Stimulated activated CD8-positive, alpha-beta memory T cell treated with anti-CD3 and anti-CD28 coated beads, Interleukin-15, amount 100 ng/mL, for 1 hour (primary cell): Measurements from ENCODE around the gene SORCS2.

Source experiments
- DNase-seq: peaks from one replicate; pipeline ENCODE4 v3.0.0-alpha.2; 2020; ENCODE audit warnings: low read depth

SORCS2 gene

DNA sequence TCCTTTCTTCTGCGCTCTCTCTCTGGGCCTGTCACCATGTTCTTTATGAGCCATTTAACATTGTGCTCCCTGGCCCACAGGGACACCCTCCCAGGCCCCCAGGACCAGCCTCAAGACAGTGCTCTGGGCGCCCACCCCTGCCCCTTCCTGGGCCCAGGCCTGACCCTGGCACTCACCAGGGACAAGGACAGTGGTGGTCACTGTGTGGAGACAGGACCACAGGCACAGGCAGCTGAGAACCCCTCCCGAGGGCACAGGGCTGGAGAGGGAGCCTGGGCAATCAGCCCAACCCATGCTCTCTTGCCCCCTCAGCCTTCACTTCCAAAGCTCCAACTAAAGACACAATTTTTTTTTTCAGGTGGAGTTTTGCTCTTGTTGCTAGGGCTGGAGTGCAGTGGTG lies 460.6 kb downstream of the SORCS2 start:
- DNase-seq, result no peak

DNA sequence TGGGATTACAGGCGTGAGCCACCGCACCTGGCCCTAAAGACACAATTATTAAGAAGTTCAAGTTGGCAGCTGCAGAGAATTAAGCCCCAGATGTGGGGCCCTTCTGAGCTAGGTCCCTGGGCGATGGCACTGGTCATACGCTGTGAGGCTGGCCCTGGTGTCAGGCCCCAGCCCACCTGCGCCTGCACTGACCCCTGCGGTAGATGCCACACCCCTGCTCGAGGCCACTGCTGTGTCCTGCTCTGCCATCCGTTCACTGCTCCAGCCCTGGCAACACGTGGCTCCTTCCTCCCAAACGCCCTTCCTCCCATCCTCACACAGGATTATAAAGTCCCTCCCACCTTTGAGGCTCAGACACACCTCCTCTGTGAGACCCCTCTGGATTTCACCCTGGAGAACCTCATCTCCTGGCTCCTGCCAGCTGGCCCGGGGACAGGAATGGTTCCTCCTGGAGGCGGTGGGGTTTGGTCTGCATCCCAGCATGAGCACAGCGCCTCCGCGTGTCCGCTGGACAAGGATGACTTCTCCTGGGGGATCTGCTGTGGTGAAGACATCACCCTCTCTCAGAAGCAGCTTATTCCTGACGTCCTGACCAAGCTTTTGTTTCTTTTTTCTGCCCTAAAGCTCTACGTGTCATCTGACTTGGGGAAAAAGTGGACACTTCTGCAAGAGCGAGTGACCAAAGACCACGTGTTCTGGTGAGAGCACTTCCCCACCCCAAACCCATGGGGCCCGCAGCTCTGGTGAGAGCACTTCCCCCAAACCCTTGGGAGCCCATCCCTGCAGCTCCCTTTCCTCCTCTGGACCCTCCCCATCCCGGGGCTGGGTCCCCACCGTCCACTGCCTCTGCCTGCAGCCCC lies 461.4 kb downstream of the SORCS2 start:
- DNase-seq, result no peak

DNA sequence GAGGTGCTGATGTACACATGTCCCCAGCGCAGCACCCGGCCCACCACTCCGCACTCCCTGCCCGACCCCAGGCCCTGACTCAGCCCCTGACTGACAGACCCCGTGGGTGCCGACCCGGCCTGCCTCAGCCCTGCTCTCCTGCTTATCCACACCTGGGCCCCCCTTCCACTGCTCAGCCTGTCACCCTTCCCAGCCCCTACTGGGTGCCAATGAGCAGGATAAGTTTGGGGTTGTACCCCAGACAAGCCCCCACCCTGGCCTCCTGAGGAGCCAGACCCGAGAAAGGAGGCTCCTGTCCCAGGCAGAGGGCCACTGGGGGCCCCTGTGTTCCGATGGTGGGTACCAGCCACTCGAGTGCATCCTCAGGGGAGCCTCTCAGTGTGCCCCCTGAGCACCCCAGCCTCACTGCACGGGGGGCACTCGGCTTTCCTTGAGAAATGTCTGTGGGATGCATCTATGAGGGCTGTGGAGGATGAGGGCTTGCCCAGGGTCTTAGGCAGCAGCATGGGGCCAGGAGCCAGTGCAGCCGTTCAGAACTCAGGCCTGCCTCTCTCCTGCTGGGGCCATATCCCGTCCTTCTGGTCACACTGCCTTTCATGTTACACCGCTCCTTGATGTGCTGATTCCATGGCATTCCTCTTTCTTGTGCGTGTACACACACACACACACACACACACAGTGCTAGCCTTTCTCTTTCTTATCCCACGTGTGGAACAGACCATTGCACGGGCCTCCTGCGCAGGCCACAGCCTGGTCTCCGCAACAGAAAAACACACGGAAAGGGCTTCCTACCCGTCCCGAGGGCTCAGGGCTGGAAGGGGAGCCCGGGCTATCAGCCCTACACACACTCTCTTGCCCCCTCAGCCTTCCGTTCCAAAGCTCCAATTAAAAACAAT lies 462.5 kb downstream of the SORCS2 start:
- DNase-seq, result no peak

DNA sequence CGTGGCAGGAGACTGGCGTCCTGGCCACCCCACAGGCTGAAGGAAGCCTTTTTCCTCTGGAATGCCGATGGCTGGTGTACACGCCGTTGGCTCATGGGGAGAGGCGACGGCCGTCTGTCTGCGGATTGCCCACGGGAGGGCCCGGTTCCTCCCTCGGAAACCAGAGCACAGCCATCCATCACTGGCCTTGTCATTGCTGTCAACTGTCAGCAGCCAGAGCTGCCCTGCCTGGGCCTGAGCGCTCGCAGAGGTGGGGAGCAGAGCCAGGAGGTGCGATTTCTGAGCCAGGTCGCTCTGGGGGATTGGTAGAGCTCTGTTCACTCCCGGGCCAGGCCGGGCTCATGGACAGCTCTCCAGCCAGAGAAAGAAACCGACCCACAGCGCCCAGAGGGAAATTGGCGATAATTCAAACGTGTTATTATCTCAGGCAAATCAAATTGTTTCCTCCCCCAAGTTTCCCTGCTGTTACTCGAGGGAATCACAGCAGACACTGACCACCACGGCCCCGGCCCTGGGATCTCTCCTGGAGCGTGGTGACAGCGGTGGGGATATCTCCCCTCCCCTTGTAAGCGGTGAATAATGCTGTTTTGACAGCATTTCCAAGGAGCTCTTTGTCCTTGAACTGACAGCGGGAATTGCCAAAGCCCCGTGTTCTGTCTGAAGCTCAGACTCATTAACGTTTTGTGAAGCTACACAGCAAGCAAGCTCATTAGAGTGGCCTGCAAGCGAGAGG lies 463.3 kb downstream of the SORCS2 start:
- DNase-seq, result no peak

DNA sequence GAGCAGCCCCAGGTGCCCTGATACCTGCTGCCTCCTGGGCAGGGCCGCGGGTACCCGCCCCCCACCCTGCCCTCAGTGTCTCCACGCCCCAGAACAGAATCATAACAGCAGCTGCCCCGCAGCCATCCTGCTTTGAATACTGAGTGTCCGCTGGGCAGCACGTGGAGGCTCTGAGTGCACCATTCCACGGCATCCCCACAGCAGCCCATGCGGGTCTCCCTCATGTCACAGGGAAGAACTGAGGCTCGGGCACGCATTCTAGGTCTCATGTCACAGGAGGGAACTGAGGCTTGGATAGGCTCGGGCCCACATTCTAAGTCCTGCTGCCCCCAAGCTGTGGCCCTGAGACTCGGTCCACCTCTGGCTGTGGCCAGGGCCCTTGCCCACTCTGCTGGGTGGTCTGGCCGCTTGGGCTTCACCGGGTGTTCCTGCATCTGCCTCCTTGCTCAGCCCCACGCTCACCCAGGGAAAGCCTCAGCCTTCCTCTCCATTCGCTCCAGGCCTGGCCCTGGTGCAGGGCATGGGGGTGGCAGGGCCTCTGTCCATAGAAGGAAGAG lies 464.0 kb downstream of the SORCS2 start:
- no peak for DNase-seq

DNA sequence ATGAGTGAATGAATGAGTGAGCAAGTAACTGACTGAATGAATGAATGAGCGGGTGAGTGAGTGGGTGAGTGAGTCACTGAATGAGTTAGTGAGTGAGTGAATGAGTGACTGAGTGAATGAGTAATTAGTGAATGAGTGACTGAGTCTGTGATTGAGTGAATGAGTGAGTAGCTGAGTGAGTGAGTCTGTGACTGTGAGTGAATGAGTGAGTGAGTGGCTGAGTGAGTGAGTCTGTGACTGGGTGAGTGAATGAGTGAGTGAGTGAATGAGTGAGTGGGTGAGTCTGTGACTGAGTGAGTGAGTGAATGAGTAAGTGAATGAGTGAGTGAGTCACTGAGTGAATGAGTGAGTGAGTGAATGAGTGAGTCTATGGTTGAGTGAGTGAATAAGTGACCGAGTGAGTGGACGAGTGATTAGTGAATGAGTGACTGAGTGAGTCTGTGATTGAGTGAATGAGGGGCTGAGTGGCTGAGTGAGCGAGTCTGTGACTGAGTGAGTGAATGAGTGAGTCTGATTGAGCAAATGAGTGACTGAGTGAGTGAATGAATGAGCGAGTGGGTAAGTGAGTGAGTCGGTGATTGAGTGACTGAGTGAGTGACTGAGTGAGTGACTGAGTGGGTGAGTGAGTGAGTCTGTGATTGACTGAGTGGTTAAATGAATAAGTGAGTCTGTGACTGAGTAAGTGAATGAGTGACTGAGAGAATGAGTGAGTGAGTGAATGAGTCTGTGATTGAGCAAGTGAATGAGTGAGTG lies 465.4 kb downstream of the SORCS2 start:
- no peak for DNase-seq

DNA sequence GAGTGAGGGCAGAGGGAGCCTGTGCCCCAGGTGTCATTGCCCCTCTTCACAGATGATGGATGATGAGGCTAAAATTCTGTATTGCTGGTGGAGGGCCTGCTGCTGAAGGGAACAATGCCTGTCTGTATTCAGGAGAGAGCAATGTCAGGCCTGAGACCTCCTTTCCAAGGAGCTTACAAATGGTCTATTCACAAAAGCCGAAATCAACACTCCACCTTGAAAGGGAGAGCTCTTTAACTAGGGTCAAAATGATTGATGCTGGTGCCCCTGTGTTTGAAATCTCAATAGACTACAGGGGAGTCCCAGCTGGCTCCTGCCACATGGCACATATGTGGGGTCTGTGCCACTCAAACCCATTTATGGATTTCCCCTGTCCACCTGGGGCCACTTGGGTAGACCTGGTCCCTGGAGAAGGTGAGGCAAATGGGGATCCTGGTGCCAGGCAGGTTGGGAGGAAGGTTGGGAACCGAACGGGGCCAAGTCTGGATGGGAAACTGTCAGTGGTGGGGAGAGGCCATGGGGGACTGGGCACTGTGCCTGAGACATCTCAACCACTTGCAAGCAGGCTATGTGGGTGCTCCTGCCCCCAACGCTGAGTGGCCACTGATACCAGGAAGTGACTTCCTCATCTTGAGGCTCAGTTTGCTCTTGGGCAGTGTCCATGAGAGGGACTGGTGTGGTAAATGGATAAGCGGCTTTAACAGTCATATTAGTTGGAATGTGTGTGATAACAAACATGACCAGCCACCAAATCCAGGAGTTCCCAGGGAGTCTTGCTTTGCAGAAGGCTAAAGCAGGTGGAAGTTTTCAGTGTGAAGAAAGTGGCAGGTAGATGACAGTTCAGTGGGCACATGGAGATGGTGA lies 466.2 kb downstream of the SORCS2 start:
- DNase-seq, result no peak

DNA sequence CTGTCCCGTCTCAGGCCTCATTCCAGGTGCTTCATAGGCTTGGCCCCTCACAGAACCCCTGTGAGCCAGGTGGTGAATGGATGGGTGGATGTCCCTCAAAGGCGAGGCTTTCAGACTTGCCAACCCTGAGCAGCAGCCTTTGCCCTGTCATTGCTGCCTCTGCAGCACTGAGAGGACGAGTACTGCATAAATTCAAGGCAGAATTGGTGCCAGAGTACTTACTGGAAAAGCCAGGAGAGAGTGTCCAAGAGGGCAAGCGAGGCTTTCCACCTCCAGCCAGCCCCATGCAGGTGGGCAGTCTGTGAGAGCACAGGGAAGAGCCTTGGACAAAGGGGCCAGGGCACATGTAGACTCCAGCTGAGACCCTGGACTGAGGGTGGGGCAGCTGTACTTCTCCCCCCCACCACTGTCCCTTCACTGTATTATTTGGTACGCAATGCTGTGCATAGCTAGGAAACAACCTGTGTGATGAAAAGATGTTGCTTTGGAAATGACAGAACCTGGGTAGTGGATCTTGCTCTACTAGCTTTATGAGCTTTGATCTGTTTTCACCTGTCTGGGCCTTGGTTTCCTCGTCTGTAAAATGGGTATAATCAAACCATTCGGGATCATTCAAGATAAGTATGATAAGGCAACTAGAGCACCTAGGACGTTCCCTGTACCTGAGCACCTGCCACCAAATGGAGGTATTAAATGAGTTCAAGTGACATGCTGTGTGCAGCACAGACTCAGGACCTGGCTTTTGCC lies 467.3 kb downstream of the SORCS2 start:
- no peak for DNase-seq

DNA sequence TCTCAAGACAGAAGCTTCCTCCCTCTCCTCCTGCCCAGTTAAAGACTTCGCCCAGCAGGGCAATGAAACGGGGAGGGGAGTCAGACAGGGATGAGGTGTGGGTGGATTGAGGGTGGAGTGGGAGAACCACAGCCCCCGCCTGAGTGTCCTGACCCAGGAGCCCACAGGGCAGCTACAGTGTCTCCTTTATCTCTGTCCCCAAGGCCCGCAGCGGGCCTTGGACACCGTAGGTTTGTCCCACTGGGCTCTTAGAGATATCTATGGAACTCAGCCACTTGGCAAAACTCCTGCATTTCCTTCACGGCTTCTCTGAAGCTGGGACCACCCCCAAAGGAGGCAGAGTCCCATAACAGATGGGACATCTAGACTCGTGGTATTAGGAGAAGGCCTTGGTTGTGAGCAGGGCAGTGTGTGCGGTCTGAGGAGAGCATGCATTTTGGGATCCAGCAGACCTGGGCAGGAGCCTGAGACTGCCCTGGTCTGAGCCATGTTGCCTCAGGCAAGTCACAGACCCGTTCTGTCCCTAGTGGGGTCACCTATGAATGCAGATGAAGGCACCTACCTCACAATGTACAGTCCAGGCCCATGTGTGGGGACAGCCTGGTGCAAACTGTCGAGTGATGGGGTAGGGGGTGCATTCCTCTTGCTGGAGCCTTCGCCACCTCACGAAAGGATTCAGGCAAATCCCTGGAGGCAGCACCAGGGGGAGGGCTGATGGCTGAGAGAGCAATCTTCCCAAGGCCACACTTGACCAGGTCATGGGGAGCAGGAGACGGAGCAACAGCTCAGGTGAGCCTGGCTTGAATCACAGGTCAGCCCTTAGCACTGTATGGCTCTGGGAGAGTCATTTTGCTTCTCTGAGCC lies 468.1 kb downstream of the SORCS2 start:
- no peak for DNase-seq

DNA sequence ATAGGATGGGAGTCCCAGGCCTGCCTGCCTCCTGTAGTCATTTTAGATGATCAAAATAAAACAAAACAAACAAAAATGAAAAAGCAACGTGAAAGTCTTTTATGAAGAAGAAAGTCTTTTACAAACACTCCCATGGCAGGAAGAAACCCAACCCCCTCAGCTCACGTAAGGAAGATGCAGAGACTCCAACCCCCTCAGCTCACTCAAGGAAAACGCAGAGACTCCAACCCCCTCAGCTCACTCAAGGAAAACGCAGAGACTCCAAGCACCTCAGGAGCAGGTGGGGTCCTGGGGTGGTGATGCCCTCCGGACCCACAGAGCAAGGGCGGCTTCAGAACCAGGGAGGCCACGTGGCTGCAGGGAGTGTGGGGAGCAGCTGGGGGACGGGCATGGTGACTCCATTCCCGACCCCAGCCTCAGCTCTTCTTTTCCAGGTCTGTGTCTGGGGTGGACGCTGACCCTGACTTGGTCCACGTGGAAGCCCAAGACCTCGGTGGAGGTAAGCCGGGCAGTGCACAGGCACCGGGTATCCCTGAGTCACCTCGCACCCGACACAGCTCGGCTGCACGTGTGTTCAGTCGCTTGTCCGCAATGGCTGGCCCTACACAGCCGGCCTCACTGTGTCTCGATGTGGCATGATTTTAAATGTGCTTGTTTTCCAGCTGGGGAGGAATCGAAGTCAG lies 468.9 kb downstream of the SORCS2 start:
- no peak for DNase-seq

DNA sequence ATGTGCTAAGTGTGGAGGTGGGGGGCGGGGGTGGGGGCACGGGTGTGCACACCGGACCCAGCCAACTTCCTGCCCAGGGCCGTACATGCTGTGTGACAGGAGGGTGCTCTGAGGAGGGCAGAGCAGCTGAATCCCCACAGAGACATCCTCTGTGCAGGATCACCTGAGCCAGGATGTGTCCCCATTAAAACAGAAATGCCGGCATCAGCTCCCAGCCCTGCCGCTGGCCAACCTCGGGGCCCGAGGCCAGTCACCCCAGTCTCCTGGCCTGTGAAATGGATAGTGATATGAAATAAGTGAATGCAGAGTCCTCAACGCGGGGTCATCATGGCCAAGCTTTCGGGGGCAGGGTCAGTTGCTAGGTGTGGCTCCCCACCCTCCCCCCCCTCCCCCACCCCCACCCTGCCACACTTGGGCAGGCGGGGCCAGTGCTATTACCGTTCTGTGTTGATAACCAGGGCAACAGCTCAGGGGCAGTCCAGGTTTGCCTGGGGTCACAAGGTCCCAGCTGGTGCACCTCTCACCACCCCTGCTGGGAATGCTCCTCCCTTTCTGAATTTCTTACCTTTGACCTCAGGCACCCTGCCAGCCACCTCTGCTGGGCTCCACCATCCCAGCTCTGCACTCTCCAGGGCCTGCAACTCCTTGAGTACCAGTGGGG lies 469.6 kb downstream of the SORCS2 start:
- DNase-seq, result no peak

DNA sequence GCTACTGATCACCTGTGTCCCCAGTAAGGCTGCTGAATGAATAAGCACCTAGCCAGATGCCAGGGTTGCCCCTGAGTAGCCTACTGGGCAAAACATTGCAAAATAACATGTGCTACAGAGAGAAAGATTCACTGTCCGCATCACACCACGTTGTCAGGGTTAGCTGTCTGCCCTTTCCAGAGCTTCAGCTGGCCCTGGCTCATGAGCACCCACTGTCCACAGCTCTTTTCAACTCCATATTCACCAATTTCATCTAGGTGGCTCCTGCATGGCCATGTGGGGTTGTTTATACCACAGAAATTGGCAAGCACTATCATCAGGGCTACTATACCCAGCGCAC lies 470.1 kb downstream of the SORCS2 start:
- no peak for DNase-seq

DNA sequence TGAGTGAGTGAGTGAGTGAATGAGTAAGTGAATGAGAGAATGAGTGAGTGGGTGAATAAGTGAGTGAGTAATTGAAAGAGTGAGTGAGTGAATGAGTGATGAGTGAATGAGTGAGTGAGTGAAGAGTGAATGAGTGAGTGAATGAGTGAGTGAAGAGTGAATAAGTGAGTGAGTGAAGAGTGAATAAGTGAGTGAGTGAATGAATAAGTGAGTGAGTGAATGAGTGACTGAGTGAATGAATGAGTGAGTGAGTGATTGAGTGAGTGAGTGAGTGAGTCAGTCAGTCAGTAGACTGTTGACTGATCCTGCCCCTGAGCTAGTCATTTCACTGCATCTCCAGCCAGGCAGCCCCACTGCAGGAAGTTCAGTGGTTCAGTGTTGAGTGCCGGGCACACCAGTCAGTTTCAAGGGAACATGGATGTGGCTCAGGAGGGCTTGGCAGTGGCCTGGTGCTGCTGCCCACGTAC lies 470.8 kb downstream of the SORCS2 start:
- DNase-seq, result no peak

DNA sequence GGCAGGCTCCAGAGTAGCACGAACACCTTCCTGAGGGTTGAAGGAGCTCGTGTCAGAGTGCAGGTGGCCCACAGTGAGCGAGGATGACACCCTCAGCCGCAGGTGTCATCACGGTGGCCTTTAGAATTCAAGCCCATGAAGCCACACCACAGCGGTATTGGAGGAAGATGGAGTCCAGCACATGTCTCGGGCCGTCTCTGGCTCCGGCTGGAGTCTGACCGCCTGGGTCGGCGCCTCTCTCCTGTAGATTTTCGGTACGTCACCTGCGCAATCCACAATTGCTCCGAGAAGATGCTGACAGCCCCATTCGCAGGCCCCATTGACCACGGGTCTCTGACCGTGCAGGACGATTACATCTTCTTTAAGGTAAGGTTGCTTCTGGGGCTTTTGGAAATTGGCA lies 471.8 kb downstream of the SORCS2 start:
- DNase-seq, result no peak

DNA sequence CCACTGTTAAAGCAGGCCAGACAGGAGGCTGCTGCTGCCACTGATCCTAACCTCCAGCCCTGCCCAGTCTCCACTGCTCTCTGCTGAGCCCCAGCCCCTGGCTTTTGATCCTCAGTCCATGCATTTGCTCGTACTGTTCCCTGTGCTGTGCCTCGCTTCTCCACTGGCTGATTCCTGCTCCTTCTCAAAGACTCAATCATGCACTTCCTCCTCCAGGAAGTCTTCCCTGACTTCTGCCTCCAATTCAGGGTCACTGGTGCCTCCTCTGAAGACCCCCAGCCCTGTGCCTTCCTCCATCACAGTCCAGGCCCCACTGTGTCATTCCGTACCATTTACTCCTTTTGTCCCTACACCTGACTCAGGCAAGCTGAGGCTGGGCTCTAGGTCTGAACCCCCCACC lies 473.0 kb downstream of the SORCS2 start:
- DNase-seq, result no peak

DNA sequence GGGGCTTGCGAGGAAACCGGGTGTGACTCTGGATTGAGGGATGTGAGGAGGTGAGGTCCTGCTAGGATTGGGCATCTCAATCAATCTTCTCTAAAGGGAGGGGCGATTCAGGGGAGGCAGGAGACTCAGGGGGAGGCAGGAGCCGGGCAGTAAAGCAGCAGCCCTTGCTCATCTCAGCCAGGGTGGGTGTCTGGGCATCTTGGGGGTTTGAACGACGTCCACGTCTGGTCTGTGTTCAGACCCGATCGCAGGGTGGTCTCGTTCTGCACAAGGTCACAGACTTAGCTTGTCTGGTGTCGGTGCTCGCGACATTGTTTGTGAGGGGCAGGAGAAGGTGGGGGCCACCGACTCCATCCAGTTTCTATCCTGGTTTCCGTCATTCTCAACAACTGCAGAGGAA lies 473.7 kb downstream of the SORCS2 start:
- no peak for DNase-seq

DNA sequence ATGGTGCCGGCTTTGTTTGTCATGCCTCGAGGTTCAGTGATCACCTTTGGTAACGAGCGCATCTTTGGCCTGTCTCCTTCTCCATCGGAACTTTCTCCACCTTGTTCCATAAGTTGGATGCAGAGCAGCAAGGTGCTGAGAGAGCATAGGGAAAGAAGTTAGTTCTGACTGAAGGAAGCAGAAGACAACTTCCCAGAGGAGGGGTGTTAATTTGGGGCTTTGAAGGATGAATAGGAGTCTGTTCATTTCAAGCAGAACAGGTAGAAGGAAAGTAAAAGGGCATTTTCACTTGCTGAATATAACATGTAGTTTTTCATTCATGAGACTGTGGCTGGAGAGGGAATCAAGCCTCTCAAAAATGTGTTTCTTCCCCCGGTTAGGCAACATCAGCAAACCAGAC lies 474.4 kb downstream of the SORCS2 start:
- DNase-seq, result no peak

DNA sequence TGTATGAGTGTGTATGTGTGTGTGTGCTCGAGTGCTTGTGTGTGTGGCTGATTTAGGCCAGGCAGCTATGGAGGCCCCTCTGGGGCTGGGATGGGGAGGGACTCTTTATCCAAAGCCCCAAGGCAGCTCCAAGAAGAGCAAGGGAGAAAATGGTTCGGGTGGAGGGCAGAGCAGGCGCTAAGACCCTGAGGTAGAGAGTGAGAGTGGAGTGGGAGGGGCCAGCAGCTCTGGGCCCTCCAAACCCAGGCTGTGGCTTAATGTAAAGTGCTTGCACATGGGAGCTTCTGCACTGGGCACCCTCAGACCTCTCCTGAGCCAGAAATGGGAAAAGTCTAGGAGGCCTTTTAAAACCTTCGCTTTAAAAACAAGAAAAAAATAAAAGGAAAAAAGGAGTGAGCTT lies 475.9 kb downstream of the SORCS2 start:
- DNase-seq, result no peak
